ENCODE results near the gene DCLK1. TPM values are rescaled to one million over a fixed set of nuclear protein-coding genes. Genes with fewer than 3 reads are reported as not detected.

The DCLK1 gene
- total RNA-seq, 2 donors from 2014 or later: 3.8 to 3.9 TPM

DNA sequence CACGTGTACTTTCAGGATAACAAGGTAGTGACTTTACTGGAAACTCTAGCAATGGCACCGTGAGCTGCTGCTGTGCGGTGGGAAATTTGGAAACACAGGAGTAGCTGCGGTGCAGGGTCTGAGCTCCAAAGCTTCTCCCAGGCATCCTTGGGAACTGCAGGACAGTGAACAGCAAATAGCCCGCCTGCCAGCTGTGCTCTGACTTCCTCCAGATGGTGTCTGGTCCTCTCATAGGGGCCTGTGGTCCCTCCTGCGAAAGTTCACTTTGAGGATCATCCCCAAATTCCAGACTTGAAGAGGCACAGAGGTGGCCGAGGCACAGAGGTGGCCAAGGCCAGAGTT lies 367.4 kb downstream of the DCLK1 start:
- Histone ChIP-seq H3K27ac (no peak overlapping the region), H3K4me1 (replicated peaks) (no peaks in the 10 kb centered on the region), H3K27me3 (replicated peaks; ENCODE audit: insufficient read depth) (no peaks in the 10 kb centered on the region), H3K36me3 (no peaks in the 10 kb centered on the region), H3K4me3 (no peak overlapping the region), H3K9me3 (no peaks in the 10 kb centered on the region)
- no peak for DNase-seq (ENCODE audit: low spot score)
- intact Hi-C loops (cut with DNase I): no loop called here
- TF ChIP-seq POLR2A (IDR thresholded peaks at IDR 0.05) (no peak), POLR2AphosphoS5 (IDR thresholded peaks at IDR 0.05) (no peak), CTCF (IDR thresholded peaks at IDR 0.05) (no peak)
- WGBS: 83% methylated on average over 6 of the region's 7 CpGs

- Histone ChIP-seq H3K27me3 (replicated peaks; ENCODE audit: insufficient read depth) (no peaks in the 10 kb centered on the region), H3K4me3 (no peak overlapping the region), H3K36me3 (no peaks in the 10 kb centered on the region), H3K9me3 (no peaks in the 10 kb centered on the region), H3K27ac (no peak overlapping the region), H3K4me1 (replicated peaks) (no peaks in the 10 kb centered on the region)
- intact Hi-C loops (cut with DNase I): no loop called here
- WGBS: 84% methylated on average over 4 of the region's 4 CpGs
- no peak for DNase-seq (ENCODE audit: low spot score)
- TF ChIP-seq CTCF (IDR thresholded peaks at IDR 0.05) (no peak), POLR2AphosphoS5 (IDR thresholded peaks at IDR 0.05) (no peak), POLR2A (IDR thresholded peaks at IDR 0.05) (no peak)
Measured at GRCh38 chr13:35763060-35763781, 368.0 kb downstream of the DCLK1 start.

- no peaks in the 10 kb centered on the region for H3K36me3 ChIP-seq
- no peak overlapping the region for H3K4me3 ChIP-seq
- TF ChIP-seq CTCF (IDR thresholded peaks at IDR 0.05) (no peak), POLR2AphosphoS5 (IDR thresholded peaks at IDR 0.05) (no peak), POLR2A (IDR thresholded peaks at IDR 0.05) (no peak)
- no peaks in the 10 kb centered on the region for H3K4me1 ChIP-seq (replicated peaks)
- no peak for DNase-seq (ENCODE audit: low spot score)
- WGBS: 86% methylated on average over 2 of the region's 2 CpGs
- intact Hi-C loops (cut with DNase I): no loop called here
- H3K27ac ChIP-seq: peak overlapping the region in 1 of 2 donors; percentile 45
- no peaks in the 10 kb centered on the region for H3K27me3 ChIP-seq (replicated peaks; ENCODE audit: insufficient read depth)
- no peaks in the 10 kb centered on the region for H3K9me3 ChIP-seq
Measured at GRCh38 chr13:35761440-35762252, 369.5 kb downstream of the DCLK1 start.

- 26% methylated on average over 13 of the region's 13 CpGs for WGBS
Measured at GRCh38 chr13:35760735-35761281, 370.4 kb downstream of the DCLK1 start.

More at GRCh38 chr13:35760735-35761281, 370.4 kb downstream of the DCLK1 start:
- DNase-seq (ENCODE audit: low spot score): peak; percentile 17
- Histone ChIP-seq H3K4me1 (replicated peaks) (no peaks in the 10 kb centered on the region), H3K27me3 (replicated peaks; ENCODE audit: insufficient read depth) (no peaks in the 10 kb centered on the region), H3K4me3 (no peak overlapping the region), H3K9me3 (no peaks in the 10 kb centered on the region), H3K36me3 (no peaks in the 10 kb centered on the region), H3K27ac (peak overlapping the region; percentile 19 to 45)
- TF ChIP-seq CTCF (IDR thresholded peaks at IDR 0.05) (no peak), POLR2A (IDR thresholded peaks at IDR 0.05) (no peak), POLR2AphosphoS5 (IDR thresholded peaks at IDR 0.05) (no peak)
- intact Hi-C loops (cut with DNase I): no loop called here

Data from prostate gland (tissue), 2 donors.